ENCODE data around the gene ALS2.

GRCh38 chr2:201660293-201660895, 120.3 kb downstream of the ALS2 start:
- TF ChIP-seq BHLHE40 (IDR thresholded peaks at IDR 0.05; ENCODE audit: borderline replicate concordance), result no peak
- no peak for TF ChIP-seq FOXK2 (IDR thresholded peaks at IDR 0.05)
- TF ChIP-seq TARDBP (IDR thresholded peaks at IDR 0.05), result no peak
- no peak for TF ChIP-seq ELF4 (IDR thresholded peaks at IDR 0.05)
- no peak for TF ChIP-seq HDGF (IDR thresholded peaks at IDR 0.05; ENCODE audit: borderline replicate concordance)
- TF ChIP-seq ARNT (IDR thresholded peaks at IDR 0.05), result no peak
- no peak for TF ChIP-seq SP1 (IDR thresholded peaks at IDR 0.05)
- no peak for TF ChIP-seq LEF1 (IDR thresholded peaks at IDR 0.05; ENCODE audit: borderline replicate concordance)
- TF ChIP-seq NFRKB (IDR thresholded peaks at IDR 0.05), result no peak
- no peak for TF ChIP-seq L3MBTL2 (conservative IDR thresholded peaks at IDR 0.05)
- TF ChIP-seq FOXM1 (IDR thresholded peaks at IDR 0.05; ENCODE audit: borderline replicate concordance), result no peak

Data from HEK293T (cell line).